GM12878 (cell line): ENCODE results near the gene SLC12A7.

Experiments used
- CTCF ChIP-seq, 3 experiments: IDR thresholded peaks in 2 of 3; conservative IDR thresholded peaks in 1 of 3; 2 replicates each; pipeline ENCODE4 v1.5.1; 2011; ENCODE audit warnings: low read depth in 3 of 3, low read length in 3 of 3, mild to moderate bottlenecking in 3 of 3, control low read depth in 2 of 3, moderate library complexity in 2 of 3, inconsistent platforms in 1 of 3, mixed read lengths in 1 of 3; ENCODE audit not compliant: control insufficient read depth in 2 of 3, insufficient read depth in 1 of 3; ENCODE audit errors: extremely low read depth in 1 of 3
- RCOR1 ChIP-seq: conservative IDR thresholded peaks from 2 replicates; pipeline ENCODE4 v1.6.1; 2012; ENCODE audit warnings: low read depth, low read length, improper control_type of control experiment
- SP1 ChIP-seq: IDR thresholded peaks from one replicate; pipeline ENCODE4 v1.6.1; 2011; ENCODE audit warnings: low read depth, low read length

- TF ChIP-seq SP1 (no peak), CTCF (IDR thresholded peaks at IDR 0.05 in 2 of 3, conservative IDR thresholded peaks at IDR 0.05 in 1 of 3; ENCODE audit: control insufficient read depth in 2 of 3, extremely low read depth in 1 of 3, insufficient read depth in 1 of 3, low read depth in 3 of 3, low read length in 3 of 3) (no peak), RCOR1 (no peak)
Observed at GRCh38 chr5:1086137-1086536, 25.7 kb downstream of the SLC12A7 start.
